HS-27A (cell line): Measurements from ENCODE around the gene CDK16.

Source experiments
- DNase-seq: peaks from one replicate; pipeline ENCODE4 v3.0.0-alpha.2; 2012; ENCODE audit warnings: low read depth, missing footprints

CDK16 gene

GRCh38 chrX:47228550-47229270 is 10.2 kb downstream of the CDK16 start:
- no peak for DNase-seq

GRCh38 chrX:47229427-47229826 is 10.9 kb downstream of the CDK16 start:
- DNase-seq = no peak

GRCh38 chrX:47230136-47230868 is 11.8 kb downstream of the CDK16 start:
- DNase-seq = no peak

GRCh38 chrX:47231167-47231566 is 12.7 kb downstream of the CDK16 start:
- no peak for DNase-seq

- no peak for DNase-seq
Observed at GRCh38 chrX:47232197-47232802, 13.8 kb downstream of the CDK16 start.

- peak; percentile 9 for DNase-seq
Observed at GRCh38 chrX:47232803-47233332, 14.4 kb downstream of the CDK16 start, which contains the start of gene USP11. TSS of gene USP11 (plus strand) at chrX:47233009. CDS start at chrX:47233044, 35 bp downstream.

- DNase-seq = peak; percentile 64
Observed at GRCh38 chrX:47233333-47234113, 15.0 kb downstream of the CDK16 start.

- no peak for DNase-seq
Observed at GRCh38 chrX:47234583-47234982, 16.1 kb downstream of the CDK16 start.

GRCh38 chrX:47235691-47236103 is 17.2 kb downstream of the CDK16 start:
- DNase-seq = no peak

- DNase-seq = no peak
Observed at GRCh38 chrX:47239199-47239598, 20.7 kb downstream of the CDK16 start.

GRCh38 chrX:47239898-47240545 is 21.5 kb downstream of the CDK16 start:
- DNase-seq = no peak

GRCh38 chrX:47240619-47241018 is 22.1 kb downstream of the CDK16 start:
- DNase-seq = no peak

GRCh38 chrX:47241201-47242011 is 22.9 kb downstream of the CDK16 start:
- no peak for DNase-seq

- no peak for DNase-seq
Observed at GRCh38 chrX:47242321-47242720, 23.8 kb downstream of the CDK16 start.

- no peak for DNase-seq
Observed at GRCh38 chrX:47243351-47243750, 24.9 kb downstream of the CDK16 start.

GRCh38 chrX:47244676-47245075 is 26.2 kb downstream of the CDK16 start:
- DNase-seq = no peak

GRCh38 chrX:47245156-47245555 is 26.7 kb downstream of the CDK16 start:
- no peak for DNase-seq

GRCh38 chrX:47247206-47247998 is 28.9 kb downstream of the CDK16 start:
- DNase-seq = no peak

GRCh38 chrX:47247999-47248320 is 29.5 kb downstream of the CDK16 start:
- DNase-seq = no peak

GRCh38 chrX:47248576-47248975 is 30.1 kb downstream of the CDK16 start:
- no peak for DNase-seq
